Duodenal mucosa (tissue), 2 donors: ENCODE results near the gene HBS1L.

Source experiments
- H3K27ac ChIP-seq: one replicate; pipeline ENCODE4 v1.7.0; 2013; ENCODE audit warnings: low read depth, low read length
- H3K27me3 ChIP-seq, 2 donors: one replicate each; pipeline ENCODE4 v1.7.0; 2013; ENCODE audit warnings: low read length in 2 of 2, control low read depth in 1 of 2; ENCODE audit not compliant: insufficient read depth in 2 of 2, control insufficient read depth in 1 of 2
- H3K36me3 ChIP-seq, 2 donors: one replicate each; pipeline ENCODE4 v1.7.0; 2013; ENCODE audit warnings: low read length in 2 of 2, control low read depth in 1 of 2; ENCODE audit not compliant: insufficient read depth in 2 of 2, control insufficient read depth in 1 of 2
- H3K4me1 ChIP-seq, 2 donors: one replicate each; pipeline ENCODE4 v1.7.0; 2013; ENCODE audit warnings: low read length in 2 of 2, control low read depth in 1 of 2; ENCODE audit not compliant: insufficient read depth in 2 of 2, control insufficient read depth in 1 of 2
- H3K4me3 ChIP-seq, 2 donors: one replicate each; pipeline ENCODE4 v1.7.0; 2013; ENCODE audit warnings: low read length in 2 of 2, low read depth in 1 of 2
- H3K9ac ChIP-seq, 2 donors: one replicate each; pipeline ENCODE4 v1.7.0; 2013; ENCODE audit warnings: low read length in 2 of 2, low read depth in 1 of 2
- H3K9me3 ChIP-seq, 2 donors: one replicate each; pipeline ENCODE4 v1.7.0; 2013; ENCODE audit warnings: low read length in 2 of 2, control low read depth in 1 of 2; ENCODE audit not compliant: control insufficient read depth in 1 of 2

Gene HBS1L

DNA sequence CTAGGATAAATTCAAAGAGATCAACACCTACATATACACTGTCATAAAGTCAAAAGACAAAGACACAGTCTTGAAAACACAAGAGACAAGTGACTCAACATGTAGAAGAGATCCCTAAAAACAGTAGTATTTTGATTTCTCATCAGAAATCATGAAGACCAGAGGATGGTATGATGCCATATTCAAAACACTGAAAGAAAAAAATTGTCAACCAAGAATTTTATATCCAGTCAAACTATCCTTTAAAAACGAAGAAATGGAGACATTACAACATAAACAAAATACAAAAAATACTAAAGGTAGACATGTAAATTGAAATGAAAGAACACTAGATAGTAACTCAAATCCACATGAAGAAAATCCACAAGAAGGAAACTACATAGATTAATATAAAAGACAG is 27.3 kb upstream of the HBS1L start:
- no peak overlapping the region for H3K27ac ChIP-seq
- no peaks in the 10 kb centered on the region for H3K27me3 ChIP-seq
- no peaks in the 10 kb centered on the region for H3K9me3 ChIP-seq
- no peak overlapping the region for H3K4me3 ChIP-seq
- no peaks in the 10 kb centered on the region for H3K36me3 ChIP-seq
- H3K4me1 ChIP-seq, result no peaks in the 10 kb centered on the region
- H3K9ac ChIP-seq, result no peak overlapping the region

DNA sequence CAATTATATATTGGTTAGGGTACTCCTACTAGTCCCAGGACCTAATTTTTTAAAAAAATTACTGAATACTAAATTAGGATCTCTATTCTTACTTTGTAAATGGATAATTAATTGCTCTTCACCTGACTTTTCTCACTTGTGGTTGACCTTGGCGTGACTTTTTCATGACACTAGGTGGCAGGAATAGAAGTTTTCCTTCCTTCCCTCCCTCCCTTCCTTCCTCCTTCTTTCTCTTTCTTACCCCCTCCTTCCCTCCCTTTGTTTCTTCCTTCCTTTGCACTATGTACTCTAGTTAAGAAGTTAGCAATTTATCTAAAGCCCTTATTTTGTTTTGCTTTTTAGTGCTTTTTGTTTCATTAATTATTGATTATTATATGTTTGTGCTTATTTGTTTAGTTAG is 20.4 kb upstream of the HBS1L start:
- Histone ChIP-seq H3K36me3 (no peaks in the 10 kb centered on the region), H3K27ac (no peak overlapping the region), H3K27me3 (no peaks in the 10 kb centered on the region), H3K4me3 (no peak overlapping the region), H3K9ac (no peak overlapping the region), H3K9me3 (no peaks in the 10 kb centered on the region), H3K4me1 (no peaks in the 10 kb centered on the region)

DNA sequence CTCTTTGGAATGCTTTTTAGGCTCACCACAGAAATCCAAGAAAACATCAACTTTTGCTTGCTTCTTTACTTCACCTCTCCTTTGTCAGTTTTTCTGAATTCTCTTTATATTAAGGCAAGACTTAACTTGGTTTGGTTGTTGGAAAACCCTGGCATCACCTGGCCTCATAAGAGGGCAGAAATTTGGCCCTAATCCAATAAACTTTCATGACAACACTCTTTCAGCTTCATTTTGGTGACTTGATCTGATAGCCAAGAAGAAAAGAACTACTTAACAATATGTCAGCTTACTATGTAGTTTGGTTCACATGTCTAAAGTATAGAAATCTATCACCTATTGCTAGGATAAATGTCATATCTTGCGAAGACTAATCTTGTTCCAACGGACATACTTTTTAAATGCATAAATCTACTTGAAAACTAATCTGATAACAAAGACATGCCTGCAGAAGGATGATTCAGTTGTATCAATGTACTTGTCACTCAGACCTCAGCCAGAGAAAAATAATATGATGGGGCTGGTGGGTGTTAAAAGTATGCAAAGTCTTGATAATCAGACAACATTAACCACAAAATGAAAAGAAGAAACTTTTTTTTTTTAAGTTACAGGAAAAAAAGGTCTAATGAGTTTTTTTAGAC is 19.3 kb upstream of the HBS1L start:
- no peak overlapping the region for H3K4me3 ChIP-seq
- H3K9me3 ChIP-seq, result no peaks in the 10 kb centered on the region
- no peaks in the 10 kb centered on the region for H3K27me3 ChIP-seq
- no peak overlapping the region for H3K9ac ChIP-seq
- H3K36me3 ChIP-seq, result no peaks in the 10 kb centered on the region
- H3K27ac ChIP-seq, result no peak overlapping the region
- H3K4me1 ChIP-seq, result no peaks in the 10 kb centered on the region

DNA sequence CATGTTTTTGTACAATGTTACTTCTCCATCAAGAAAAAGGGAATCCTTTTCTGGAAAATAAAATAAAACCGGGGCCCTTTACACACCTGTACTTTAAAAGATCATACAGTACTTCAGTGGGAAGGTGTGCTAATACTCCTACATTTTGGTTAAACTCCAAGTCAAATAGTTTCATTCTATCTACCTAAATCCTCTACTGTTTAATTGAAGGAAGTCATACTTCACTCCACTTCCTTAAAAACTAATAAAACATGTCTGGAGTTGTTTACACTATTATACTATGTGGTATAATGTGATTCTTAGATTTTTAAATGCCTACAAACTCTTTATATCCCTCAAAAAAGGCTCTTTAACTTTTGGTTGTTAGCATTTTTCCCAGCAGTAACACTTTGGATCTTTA is 18.6 kb upstream of the HBS1L start:
- Histone ChIP-seq H3K27me3 (no peaks in the 10 kb centered on the region), H3K27ac (no peak overlapping the region), H3K4me1 (no peaks in the 10 kb centered on the region), H3K9ac (no peak overlapping the region), H3K9me3 (no peaks in the 10 kb centered on the region), H3K36me3 (no peaks in the 10 kb centered on the region), H3K4me3 (no peak overlapping the region)

DNA sequence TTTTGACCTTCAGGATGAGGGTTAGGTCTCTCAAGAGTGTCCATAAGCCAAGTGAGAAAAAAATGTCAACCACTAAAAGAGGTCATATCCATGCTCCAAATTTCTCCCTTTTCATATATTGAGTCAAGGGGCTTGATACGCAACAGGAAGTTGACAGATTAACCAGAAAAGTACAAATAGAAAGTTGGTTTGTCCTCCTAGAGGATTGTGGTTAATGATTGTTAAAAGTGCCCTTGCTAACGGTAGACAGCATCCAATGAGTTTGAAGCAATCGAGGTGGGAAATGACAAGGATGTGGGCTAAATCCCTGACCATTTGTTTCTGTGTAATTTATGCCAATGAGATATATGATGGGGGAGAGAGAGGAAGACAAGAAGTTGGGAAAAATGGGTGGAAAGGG is 18.1 kb upstream of the HBS1L start:
- Histone ChIP-seq H3K27ac (no peak overlapping the region), H3K4me1 (no peaks in the 10 kb centered on the region), H3K9me3 (no peaks in the 10 kb centered on the region), H3K9ac (no peak overlapping the region), H3K27me3 (no peaks in the 10 kb centered on the region), H3K4me3 (no peak overlapping the region), H3K36me3 (no peaks in the 10 kb centered on the region)

DNA sequence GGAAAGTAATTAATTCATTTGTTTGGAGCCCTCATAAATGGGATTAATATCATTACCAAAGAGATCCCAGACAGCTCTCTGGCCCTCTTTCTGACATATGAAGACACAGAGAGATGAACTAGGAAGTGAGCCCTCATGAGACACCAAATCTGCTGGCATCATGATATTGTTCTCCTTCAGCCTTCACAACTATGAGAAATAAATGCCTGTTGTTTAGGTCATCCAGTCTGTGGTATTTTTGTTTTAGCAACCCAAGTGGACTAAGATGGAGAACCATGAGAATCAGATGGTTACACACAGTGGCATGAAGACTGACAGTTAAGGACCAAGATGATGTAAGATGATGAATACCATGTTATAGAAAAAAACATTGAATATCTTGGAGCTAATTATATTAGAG is 16.9 kb upstream of the HBS1L start:
- Histone ChIP-seq H3K27me3 (no peaks in the 10 kb centered on the region), H3K9ac (no peak overlapping the region), H3K27ac (no peak overlapping the region), H3K36me3 (no peaks in the 10 kb centered on the region), H3K4me1 (no peaks in the 10 kb centered on the region), H3K4me3 (no peak overlapping the region), H3K9me3 (no peaks in the 10 kb centered on the region)

DNA sequence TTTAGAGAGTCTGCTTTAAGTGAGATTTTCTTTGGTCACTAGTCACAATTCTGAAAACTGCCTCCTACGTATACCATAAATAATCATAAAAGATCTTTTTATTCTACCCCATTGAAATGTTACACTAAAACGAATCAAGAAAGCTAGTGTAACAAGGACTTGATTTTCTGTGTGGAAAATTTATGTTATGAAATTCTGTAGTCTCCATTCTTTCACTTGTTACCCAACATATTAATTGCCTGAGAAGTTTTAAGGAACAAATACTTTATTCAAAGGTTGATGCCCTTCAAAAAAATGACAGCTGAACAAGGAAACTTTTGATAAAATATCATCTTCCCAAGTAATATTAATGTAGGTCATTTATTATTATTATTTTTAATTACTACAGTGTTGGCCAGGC is 13.3 kb upstream of the HBS1L start:
- H3K4me3 ChIP-seq, result no peak overlapping the region
- no peak overlapping the region for H3K27ac ChIP-seq
- H3K4me1 ChIP-seq, result no peaks in the 10 kb centered on the region
- H3K9me3 ChIP-seq, result no peaks in the 10 kb centered on the region
- no peaks in the 10 kb centered on the region for H3K36me3 ChIP-seq
- no peak overlapping the region for H3K9ac ChIP-seq
- no peaks in the 10 kb centered on the region for H3K27me3 ChIP-seq

DNA sequence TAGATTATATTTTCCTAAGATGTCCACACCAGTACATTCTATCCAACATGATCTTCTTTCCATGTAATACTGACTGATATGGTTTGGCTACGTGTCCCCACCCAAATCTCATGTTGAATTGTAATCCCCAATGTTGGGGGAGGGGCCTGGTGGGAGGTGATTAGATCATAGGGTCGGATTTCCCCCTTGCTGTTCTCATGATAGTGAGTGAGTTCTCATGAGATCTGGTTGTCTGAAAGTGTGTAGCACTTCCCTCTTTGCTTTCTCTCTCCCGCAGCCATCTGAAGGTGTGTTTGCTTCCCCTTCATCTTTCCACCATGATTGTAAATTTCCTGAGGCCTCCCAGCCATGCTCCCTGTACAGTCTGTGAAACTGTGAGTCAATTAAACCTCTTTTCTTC is 12.2 kb upstream of the HBS1L start:
- Histone ChIP-seq H3K9me3 (no peaks in the 10 kb centered on the region), H3K27ac (no peak overlapping the region), H3K36me3 (no peaks in the 10 kb centered on the region), H3K9ac (no peak overlapping the region), H3K4me3 (no peak overlapping the region), H3K27me3 (no peaks in the 10 kb centered on the region), H3K4me1 (no peaks in the 10 kb centered on the region)

DNA sequence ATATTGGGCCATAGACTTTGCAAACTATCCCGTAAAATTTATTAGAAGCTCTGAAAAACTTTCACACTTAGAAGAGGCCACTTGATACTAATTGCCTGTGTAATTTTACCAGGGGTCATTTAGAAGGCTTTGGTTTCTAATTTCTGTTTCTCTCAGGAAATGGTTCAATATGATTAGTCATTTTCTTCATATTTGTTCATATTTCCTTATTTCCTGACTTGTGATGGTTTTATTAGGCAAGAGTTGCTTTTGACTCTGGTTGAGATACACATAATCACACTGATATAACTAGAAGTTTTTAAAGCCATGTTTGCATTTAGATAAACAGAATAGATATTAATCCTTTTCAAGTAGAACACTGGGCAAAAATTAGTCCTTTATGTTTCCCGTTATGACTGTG is 11.8 kb upstream of the HBS1L start:
- H3K4me3 ChIP-seq, result no peak overlapping the region
- H3K36me3 ChIP-seq, result no peaks in the 10 kb centered on the region
- no peak overlapping the region for H3K9ac ChIP-seq
- H3K27ac ChIP-seq, result no peak overlapping the region
- no peaks in the 10 kb centered on the region for H3K27me3 ChIP-seq
- no peaks in the 10 kb centered on the region for H3K4me1 ChIP-seq
- no peaks in the 10 kb centered on the region for H3K9me3 ChIP-seq

DNA sequence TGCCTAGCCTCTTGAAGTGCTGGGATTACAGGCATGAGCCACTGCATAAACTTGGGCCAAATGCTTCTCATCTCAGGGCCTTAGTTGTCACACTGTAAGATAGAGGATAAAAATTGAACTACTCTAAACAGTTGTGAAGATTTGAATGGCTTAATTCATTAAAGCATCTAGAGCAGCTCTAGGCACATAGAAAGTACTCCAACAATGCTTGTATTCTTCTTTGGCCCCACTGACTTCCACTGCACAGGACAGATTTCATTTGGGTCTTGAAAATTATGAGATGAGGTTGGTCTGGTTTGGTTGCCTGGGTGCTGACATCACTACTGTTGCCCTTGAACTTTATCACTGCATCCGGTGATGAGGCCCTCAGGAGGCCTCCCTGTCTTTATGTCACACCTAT is 10.0 kb upstream of the HBS1L start:
- H3K4me1 ChIP-seq, result no peaks in the 10 kb centered on the region
- no peaks in the 10 kb centered on the region for H3K9me3 ChIP-seq
- no peaks in the 10 kb centered on the region for H3K36me3 ChIP-seq
- H3K27ac ChIP-seq, result no peak overlapping the region
- H3K9ac ChIP-seq, result no peak overlapping the region
- H3K4me3 ChIP-seq, result no peak overlapping the region
- H3K27me3 ChIP-seq, result no peaks in the 10 kb centered on the region

DNA sequence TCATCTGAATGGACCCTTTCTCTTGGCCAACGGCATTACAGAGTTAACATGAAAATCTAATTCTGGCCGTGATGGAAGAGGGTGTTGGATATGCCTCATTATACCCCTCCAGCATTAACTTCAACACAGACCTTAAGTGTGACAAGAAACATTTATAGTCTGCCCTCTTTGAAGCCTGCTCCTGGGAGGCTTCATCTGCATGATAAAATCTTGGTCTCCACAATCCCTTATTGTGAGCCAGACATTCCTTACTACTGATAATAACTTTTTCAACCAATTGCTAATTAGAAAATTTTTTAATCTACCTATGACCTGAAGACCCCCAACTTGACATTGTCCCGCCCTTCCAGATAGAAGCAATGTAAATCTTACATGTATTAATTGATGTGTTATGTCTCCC is 9.3 kb upstream of the HBS1L start:
- Histone ChIP-seq H3K9ac (no peak overlapping the region), H3K4me3 (no peak overlapping the region), H3K27me3 (no peaks in the 10 kb centered on the region), H3K9me3 (no peaks in the 10 kb centered on the region), H3K36me3 (no peaks in the 10 kb centered on the region), H3K27ac (no peak overlapping the region), H3K4me1 (no peaks in the 10 kb centered on the region)
